ENCODE measurements around the gene PIERCE2.

PIERCE2 gene

GRCh38 chr15:55381595-55381994 lies 26.7 kb upstream of the PIERCE2 start:
- TF ChIP-seq CEBPB (IDR thresholded peaks at IDR 0.05): no peak
- no peak for TF ChIP-seq MAX (IDR thresholded peaks at IDR 0.05)
- no peak for TF ChIP-seq TAF1 (IDR thresholded peaks at IDR 0.05; ENCODE audit: low read depth)

GRCh38 chr15:55383687-55384086 lies 24.6 kb upstream of the PIERCE2 start:
- TF ChIP-seq MAX (IDR thresholded peaks at IDR 0.05) (no peak), CREB1 (IDR thresholded peaks at IDR 0.05; ENCODE audit: low read depth) (no peak), NFIC (IDR thresholded peaks at IDR 0.05) (no peak), EP300 (IDR thresholded peaks at IDR 0.05; ENCODE audit: borderline replicate concordance) (no peak), USF1 (IDR thresholded peaks at IDR 0.05) (no peak)

GRCh38 chr15:55387027-55387426 lies 21.3 kb upstream of the PIERCE2 start:
- TF ChIP-seq CEBPB (IDR thresholded peaks at IDR 0.05) (no peak), YY1 (IDR thresholded peaks at IDR 0.05; ENCODE audit: low read depth) (no peak), CREB1 (IDR thresholded peaks at IDR 0.05; ENCODE audit: low read depth) (no peak), TAF1 (IDR thresholded peaks at IDR 0.05; ENCODE audit: low read depth) (no peak), TCF12 (IDR thresholded peaks at IDR 0.05; ENCODE audit: low read depth) (no peak)

GRCh38 chr15:55389264-55389607 lies 19.1 kb upstream of the PIERCE2 start:
- no peak for TF ChIP-seq CEBPB (IDR thresholded peaks at IDR 0.05)
- no peak for TF ChIP-seq TEAD4 (IDR thresholded peaks at IDR 0.05)
- TF ChIP-seq FOXM1 (IDR thresholded peaks at IDR 0.05; ENCODE audit: borderline replicate concordance, low read depth): no peak
- TF ChIP-seq MAX (IDR thresholded peaks at IDR 0.05): no peak
- no peak for TF ChIP-seq YY1 (IDR thresholded peaks at IDR 0.05; ENCODE audit: low read depth)
- TF ChIP-seq CREB1 (IDR thresholded peaks at IDR 0.05; ENCODE audit: low read depth): no peak
- no peak for TF ChIP-seq EGR1 (IDR thresholded peaks at IDR 0.05)
- no peak for TF ChIP-seq REST (IDR thresholded peaks at IDR 0.05; ENCODE audit: low read depth)
- TF ChIP-seq EP300 (IDR thresholded peaks at IDR 0.05; ENCODE audit: borderline replicate concordance): no peak
- no peak for TF ChIP-seq NFIC (IDR thresholded peaks at IDR 0.05)
- TF ChIP-seq TAF1 (IDR thresholded peaks at IDR 0.05; ENCODE audit: low read depth): no peak
- TF ChIP-seq ZBTB7A (IDR thresholded peaks at IDR 0.05; ENCODE audit: low read depth): no peak
- no peak for TF ChIP-seq TCF12 (IDR thresholded peaks at IDR 0.05; ENCODE audit: low read depth)
- no peak for TF ChIP-seq USF1 (IDR thresholded peaks at IDR 0.05)
- TF ChIP-seq RAD21 (IDR thresholded peaks at IDR 0.05; ENCODE audit: low read depth): no peak

- TF ChIP-seq REST (IDR thresholded peaks at IDR 0.05; ENCODE audit: low read depth): no peak
- TF ChIP-seq TCF12 (IDR thresholded peaks at IDR 0.05; ENCODE audit: low read depth): no peak
- peak; percentile 89 for TF ChIP-seq CEBPB (IDR thresholded peaks at IDR 0.05)
- TF ChIP-seq TEAD4 (IDR thresholded peaks at IDR 0.05): no peak
These were observed 13.6 kb upstream of the PIERCE2 start for GRCh38 chr15:55394694-55395093.

GRCh38 chr15:55398243-55398642 lies 10.1 kb upstream of the PIERCE2 start:
- TF ChIP-seq ZBTB7A (IDR thresholded peaks at IDR 0.05; ENCODE audit: low read depth): no peak

- TF ChIP-seq REST (IDR thresholded peaks at IDR 0.05; ENCODE audit: low read depth) (no peak), RAD21 (IDR thresholded peaks at IDR 0.05; ENCODE audit: low read depth) (no peak), CEBPB (IDR thresholded peaks at IDR 0.05) (no peak)
These were observed 6.5 kb upstream of the PIERCE2 start for GRCh38 chr15:55401786-55402246.

All from Ishikawa (cell line).